Measurements from ENCODE around the gene LCN2. TPM values are rescaled to one million over a fixed set of nuclear protein-coding genes. Genes with fewer than 3 reads are reported as not detected.
A peak's percentile ranks its signal among the peaks of the same experiment; 100 is the strongest.

LCN2 gene
- total and polyA plus RNA-seq, 9 of the 15 experiments (the other 6 are each of a cell fraction or from before 2014, with no cell fraction given): 0.10 to 1.2 (median 0.44) TPM; not detected in 1

DNA sequence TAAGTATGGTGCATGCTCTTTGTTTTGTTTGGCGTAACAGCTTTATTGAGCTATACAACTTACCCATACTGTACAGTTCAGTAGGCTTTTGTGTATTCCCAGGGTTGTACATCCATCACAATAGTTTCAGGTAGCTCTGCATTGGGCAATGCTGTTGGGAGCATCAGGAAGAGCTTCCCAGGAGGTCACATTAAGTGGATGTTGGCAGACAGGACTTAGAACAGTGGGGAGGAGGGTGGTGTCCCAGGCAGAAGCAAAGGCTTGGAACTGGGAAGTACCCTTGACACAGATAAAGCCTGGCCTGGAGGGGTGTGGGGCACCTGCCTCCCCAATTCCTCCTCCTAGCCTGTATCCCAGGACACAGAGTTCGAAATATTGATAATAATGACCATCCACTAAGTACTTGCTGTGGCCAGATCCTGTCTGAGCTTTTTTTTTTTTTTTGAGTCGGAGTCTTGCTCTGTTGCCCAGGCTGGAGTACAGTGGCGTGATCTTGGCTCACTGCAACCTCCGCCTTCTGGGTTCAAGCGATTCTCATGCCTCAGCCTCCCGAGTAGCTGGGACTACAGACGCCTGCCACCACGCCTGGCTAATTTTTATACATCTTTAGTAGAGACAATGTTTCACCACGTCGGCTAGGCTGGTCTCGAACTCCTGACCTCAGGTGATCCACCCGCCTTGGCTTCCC, 12.1 kb downstream of the LCN2 start (continued):
- TF ChIP-seq, protein P1, sequence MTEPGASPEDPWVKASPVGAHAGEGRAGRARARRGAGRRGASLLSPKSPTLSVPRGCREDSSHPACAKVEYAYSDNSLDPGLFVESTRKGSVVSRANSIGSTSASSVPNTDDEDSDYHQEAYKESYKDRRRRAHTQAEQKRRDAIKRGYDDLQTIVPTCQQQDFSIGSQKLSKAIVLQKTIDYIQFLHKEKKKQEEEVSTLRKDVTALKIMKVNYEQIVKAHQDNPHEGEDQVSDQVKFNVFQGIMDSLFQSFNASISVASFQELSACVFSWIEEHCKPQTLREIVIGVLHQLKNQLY (CRISPR knock-in tag; conservative IDR thresholded peaks at IDR 0.05): 0 out of 4 replicates have a peak, but pooled peaks of 1 of the 2 experiments have one; percentile 4

DNA sequence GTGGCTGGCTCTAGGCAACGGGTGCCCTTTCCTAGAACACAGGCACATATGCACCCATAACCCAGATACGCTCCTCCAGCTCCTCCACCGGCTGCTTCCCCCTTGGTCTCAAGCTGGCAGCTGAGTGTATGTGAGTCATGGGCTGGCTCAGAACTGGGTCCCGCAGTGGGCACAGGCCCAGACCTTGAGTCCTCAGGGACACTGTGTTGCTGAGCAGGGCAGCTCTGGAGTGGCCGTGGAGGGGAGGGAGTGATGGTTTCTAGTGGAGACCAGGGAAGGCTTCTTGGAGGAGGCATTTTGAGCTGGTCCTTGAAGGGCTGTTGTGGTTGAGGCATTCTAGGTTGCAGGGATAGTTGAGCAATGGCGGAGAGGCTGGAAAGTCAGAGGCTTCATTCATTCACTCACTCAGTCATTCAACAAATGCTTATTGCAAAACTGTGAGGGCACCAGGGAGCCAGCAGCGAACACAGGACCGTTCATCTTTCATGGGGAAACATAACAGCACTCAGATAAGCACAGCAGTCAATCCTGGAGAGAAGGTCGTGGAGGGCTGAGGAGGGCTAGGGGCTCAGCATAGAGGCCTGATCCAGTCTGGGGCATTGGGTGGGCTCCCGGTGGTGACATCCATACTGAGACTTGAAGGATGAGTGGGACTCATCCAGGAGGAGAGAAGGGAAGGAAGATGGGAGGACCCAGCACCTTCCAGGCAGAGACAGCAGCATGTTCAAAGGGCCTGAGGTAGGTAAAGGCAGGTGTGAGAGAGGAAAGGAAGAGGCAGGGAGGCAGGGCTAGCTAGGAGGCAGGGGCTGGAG, 13.2 kb downstream of the LCN2 start:
- in situ Hi-C loops (cut with MboI) (no loop called here), intact Hi-C loops (cut with micrococcal nuclease) (loop anchor here (5.0 kb wide), 1 partner anchor 45 kb away; no protein-coding TSS in a partner anchor)
- Histone ChIP-seq H3K4me1 (replicated peaks in 1 of 2; ENCODE audit: control insufficient read depth in 2 of 2, insufficient read depth in 2 of 2, low read length in 2 of 2) (peaks cover 10 to 50% of the 10 kb centered on the region in 2 experiments), H3K36me3 (ENCODE audit: control insufficient read depth, insufficient read depth, low read length) (peaks cover 51% of the 10 kb centered on the region), H3K27ac (ENCODE audit: extremely low read depth, low read depth, low read length) (no peak overlapping the region), H3K27me3 (ENCODE audit: control insufficient read depth in 2 of 2, insufficient read depth in 2 of 2, low read length in 2 of 2) (no peaks in the 10 kb centered on the region), H3K9me3 (replicated peaks; ENCODE audit: control insufficient read depth, insufficient read depth, low read depth, low read length) (no peaks in the 10 kb centered on the region), H3K9ac (ENCODE audit: insufficient read depth in 1 of 2, low read depth in 2 of 2, low read length in 2 of 2) (peak overlapping the region in 1 of 2 experiments; percentile 26; a peak in 2 of 4 replicates), H3K79me2 (ENCODE audit: control insufficient read depth, insufficient read depth, low read length) (peaks cover 27% of the 10 kb centered on the region), H3K9me1 (ENCODE audit: control insufficient read depth, insufficient read depth, low read length) (no peaks in the 10 kb centered on the region), H2AFZ (ENCODE audit: low read depth, low read length) (no peak overlapping the region), H3K4me2 (ENCODE audit: insufficient read depth, low read length) (no peak overlapping the region), H4K20me1 (replicated peaks; ENCODE audit: control insufficient read depth, insufficient read depth, low read length) (peaks cover 18% of the 10 kb centered on the region; the same call in 1 of the 2 replicates), H3K4me3 (no peak overlapping the region)
- FAIRE-seq: no peak
- no peak for DNase-seq (ENCODE audit: extremely low read depth in 1 of 4, low spot score in 3 of 4)
- CTCF ChIA-PET (ENCODE audit: low intra/inter-chr PET ratio): no interaction called here
- POLR2A ChIA-PET: interaction anchor here (0.6 to 11.0 kb wide), 9 partner anchors 11 to 148 kb away, joined by 3 to 155 read pairs (median 5); no protein-coding TSS in a partner anchor
- BruUV-seq (replicated peaks): no TSS peak
- no peak for ATAC-seq
- WGBS (ENCODE audit: insufficient coverage, low coverage, missing lambda C conversion rate): 86% methylated on average over 10 of the region's 10 CpGs
- TF ChIP-seq PHTF2 (CRISPR knock-in tag; IDR thresholded peaks at IDR 0.05): no peak
- TF ChIP-seq TBP (optimal IDR thresholded peaks at IDR 0.05; ENCODE audit: low read depth, low read length): no peak
- peak; percentile 49; the same call in 1 of the 2 replicates for TF ChIP-seq SUPT5H (IDR thresholded peaks at IDR 0.05)
- TF ChIP-seq, protein P2, sequence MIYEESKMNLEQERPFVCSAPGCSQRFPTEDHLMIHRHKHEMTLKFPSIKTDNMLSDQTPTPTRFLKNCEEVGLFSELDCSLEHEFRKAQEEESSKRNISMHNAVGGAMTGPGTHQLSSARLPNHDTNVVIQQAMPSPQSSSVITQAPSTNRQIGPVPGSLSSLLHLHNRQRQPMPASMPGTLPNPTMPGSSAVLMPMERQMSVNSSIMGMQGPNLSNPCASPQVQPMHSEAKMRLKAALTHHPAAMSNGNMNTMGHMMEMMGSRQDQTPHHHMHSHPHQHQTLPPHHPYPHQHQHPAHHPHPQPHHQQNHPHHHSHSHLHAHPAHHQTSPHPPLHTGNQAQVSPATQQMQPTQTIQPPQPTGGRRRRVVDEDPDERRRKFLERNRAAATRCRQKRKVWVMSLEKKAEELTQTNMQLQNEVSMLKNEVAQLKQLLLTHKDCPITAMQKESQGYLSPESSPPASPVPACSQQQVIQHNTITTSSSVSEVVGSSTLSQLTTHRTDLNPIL (CRISPR knock-in tag; IDR thresholded peaks at IDR 0.05): no peak
- TF ChIP-seq, protein P3, sequence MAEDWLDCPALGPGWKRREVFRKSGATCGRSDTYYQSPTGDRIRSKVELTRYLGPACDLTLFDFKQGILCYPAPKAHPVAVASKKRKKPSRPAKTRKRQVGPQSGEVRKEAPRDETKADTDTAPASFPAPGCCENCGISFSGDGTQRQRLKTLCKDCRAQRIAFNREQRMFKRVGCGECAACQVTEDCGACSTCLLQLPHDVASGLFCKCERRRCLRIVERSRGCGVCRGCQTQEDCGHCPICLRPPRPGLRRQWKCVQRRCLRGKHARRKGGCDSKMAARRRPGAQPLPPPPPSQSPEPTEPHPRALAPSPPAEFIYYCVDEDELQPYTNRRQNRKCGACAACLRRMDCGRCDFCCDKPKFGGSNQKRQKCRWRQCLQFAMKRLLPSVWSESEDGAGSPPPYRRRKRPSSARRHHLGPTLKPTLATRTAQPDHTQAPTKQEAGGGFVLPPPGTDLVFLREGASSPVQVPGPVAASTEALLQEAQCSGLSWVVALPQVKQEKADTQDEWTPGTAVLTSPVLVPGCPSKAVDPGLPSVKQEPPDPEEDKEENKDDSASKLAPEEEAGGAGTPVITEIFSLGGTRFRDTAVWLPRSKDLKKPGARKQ (CRISPR knock-in tag; IDR thresholded peaks at IDR 0.05): no peak
- no peak for TF ChIP-seq ARHGAP35 (IDR thresholded peaks at IDR 0.05; ENCODE audit: partially characterized antibody)
- TF ChIP-seq, protein P4, sequence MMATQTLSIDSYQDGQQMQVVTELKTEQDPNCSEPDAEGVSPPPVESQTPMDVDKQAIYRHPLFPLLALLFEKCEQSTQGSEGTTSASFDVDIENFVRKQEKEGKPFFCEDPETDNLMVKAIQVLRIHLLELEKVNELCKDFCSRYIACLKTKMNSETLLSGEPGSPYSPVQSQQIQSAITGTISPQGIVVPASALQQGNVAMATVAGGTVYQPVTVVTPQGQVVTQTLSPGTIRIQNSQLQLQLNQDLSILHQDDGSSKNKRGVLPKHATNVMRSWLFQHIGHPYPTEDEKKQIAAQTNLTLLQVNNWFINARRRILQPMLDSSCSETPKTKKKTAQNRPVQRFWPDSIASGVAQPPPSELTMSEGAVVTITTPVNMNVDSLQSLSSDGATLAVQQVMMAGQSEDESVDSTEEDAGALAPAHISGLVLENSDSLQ (IDR thresholded peaks at IDR 0.05): no peak
- TF ChIP-seq POLR2G (IDR thresholded peaks at IDR 0.05; ENCODE audit: low read depth, low read length): peak; percentile 38; the same call in 1 of the 2 replicates
- TF ChIP-seq POU5F1 (IDR thresholded peaks at IDR 0.05; ENCODE audit: borderline replicate concordance, low read depth, low read length, partially characterized antibody): no peak
- TF ChIP-seq CXXC5 (CRISPR knock-in tag; IDR thresholded peaks at IDR 0.05): no peak
